HG03432 (cell line): ENCODE results near the gene ISL1.

Source experiments
- ATAC-seq: cut with Tn5 transposase; IDR thresholded peaks from one replicate; pipeline ENCODE4 v1.9.1; 2021; ENCODE audit warnings: mild to moderate bottlenecking, moderate library complexity; ENCODE audit not compliant: unreplicated experiment

The ISL1 gene

GRCh38 chr5:51386916-51387883 is 4.0 kb downstream of the ISL1 start:
- ATAC-seq: no peak

- ATAC-seq: no peak
Measured at GRCh38 chr5:51387884-51388275, 4.6 kb downstream of the ISL1 start.

- no peak for ATAC-seq
Measured at GRCh38 chr5:51388488-51389287, 5.4 kb downstream of the ISL1 start.

DNA sequence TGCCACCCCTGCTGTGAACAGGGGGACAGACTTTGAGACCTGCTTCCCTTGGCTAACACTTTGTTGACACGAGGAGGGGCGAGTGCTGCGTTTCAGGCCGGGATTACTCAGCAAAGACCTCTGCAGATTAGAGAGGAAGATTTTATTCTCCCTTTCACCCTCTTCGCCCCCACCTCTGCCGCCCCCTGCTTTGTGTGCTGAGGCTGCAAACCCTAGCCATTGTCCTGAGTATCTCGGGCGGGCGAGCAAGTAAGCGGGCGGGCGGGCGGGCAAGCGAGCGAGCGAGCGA is 6.0 kb downstream of the ISL1 start:
- no peak for ATAC-seq

DNA sequence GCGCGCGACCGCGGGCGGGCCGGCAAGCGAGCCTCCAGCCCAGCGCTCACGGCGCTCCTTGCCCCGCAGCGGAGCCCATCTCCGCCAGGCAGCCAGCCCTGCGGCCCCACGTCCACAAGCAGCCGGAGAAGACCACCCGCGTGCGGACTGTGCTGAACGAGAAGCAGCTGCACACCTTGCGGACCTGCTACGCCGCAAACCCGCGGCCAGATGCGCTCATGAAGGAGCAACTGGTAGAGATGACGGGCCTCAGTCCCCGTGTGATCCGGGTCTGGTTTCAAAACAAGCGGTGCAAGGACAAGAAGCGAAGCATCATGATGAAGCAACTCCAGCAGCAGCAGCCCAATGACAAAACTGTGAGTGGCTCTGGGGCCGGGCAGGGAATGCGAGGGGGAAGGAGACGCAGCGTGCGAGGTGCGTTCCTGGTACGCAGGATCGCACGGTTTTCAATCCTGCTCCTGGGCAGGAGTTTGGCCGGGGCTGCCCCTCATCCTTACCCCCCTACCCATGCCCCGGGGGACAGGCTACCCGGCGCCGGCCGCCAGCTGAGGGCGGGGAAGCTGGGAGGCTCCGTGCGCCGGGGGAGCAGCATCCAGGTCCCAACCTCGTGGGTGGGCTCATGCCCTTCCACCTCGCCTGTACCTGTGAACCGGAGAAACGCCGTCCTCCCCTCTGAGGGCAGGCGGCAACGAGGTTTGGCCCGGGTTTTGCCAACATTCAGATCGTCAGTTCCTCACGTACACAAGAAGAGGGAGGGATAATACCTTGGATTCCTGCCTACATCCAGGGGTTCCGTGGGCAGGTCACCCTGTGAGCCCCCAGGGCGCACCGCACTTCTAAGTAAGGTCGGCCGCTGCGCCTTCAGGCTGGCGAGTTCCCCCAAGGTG is 6.6 kb downstream of the ISL1 start:
- no peak for ATAC-seq

- ATAC-seq: no peak
Measured at GRCh38 chr5:51391175-51391574, 7.9 kb downstream of the ISL1 start.

DNA sequence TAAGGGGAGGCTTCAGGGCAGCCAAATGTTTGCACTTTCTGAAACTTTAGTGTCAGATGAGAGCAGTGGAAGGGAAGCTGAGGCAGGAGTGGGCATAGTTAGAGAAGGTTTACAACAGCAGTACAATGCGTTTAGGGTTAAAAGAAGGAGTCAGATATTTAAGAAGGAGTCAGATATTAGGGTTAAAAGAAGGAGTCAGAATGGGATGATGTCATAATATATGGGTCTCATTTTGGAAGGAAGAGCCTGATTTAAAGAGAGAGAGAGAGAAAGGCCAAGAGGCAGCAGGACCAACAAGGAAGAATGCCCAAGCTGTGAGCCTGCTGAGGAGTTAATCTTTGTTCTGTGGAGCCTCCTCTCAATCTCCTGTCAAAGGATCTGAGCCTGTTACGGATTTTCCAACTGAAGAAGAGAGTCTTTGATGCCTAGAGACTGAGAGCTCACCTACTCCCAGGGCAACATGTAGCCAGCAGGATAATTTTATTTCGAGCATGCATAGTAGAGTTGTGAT is 9.5 kb downstream of the ISL1 start:
- no peak for ATAC-seq

DNA sequence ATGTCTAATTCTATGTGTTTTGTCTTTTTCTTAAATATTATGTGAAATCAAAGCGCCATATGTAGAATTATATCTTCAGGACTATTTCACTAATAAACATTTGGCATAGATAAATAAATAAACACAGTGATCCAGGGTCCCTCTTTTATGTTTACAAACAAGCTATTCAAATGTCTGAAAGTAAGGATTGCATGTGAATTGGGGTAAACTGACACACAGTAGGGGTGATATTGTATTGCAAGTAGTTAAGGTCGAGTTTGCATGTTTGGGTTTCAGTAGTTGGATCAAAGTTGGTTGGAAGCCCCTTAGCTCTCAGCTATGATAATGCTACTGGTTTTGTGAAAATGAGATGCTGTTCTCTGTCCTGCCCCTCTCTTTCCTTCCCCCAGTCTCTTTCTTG is 11.4 kb downstream of the ISL1 start:
- no peak for ATAC-seq

DNA sequence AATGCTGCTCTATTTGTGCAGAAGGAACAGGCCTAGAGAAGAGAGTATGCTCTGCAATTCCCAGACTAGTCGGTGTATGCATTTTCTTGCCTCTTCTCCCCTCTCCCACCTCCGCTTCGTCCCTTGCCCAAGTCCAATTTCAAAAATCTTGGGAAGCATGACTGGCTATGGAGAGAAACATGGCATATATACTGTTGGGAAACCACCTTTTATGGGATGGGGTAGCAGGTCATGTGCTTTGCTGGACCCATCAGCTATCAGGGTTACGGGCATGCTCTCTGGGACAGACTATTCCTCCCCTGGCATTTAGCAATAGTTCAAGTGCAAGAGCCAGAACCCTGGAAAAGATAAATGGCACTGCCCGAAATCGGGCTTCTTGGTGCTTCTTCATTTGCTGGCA is 12.0 kb downstream of the ISL1 start:
- no peak for ATAC-seq

GRCh38 chr5:51395666-51396356 is 12.6 kb downstream of the ISL1 start:
- ATAC-seq: no peak

- ATAC-seq: no peak
Measured at GRCh38 chr5:51396797-51397196, 13.5 kb downstream of the ISL1 start.

- ATAC-seq: no peak
Measured at GRCh38 chr5:51397996-51398395, 14.7 kb downstream of the ISL1 start.

- ATAC-seq: no peak
Measured at GRCh38 chr5:51398875-51399642, 15.8 kb downstream of the ISL1 start.

DNA sequence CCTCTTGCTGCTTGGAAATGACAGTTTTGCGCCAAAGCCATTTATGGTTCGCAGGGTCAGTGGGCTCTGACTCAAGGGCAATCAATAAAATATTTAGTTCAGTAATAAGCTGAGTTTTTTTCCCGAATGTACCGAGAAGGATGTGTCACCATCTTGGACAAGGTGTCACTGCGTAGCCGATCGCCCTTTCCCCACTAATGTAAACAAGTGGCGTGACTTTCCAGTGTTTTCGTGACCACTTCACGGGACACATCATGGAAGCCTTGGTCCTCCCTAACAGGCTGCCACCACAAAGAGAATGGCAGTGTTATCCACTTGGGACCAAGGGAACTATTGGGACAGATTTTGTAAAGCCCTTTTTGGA is 16.4 kb downstream of the ISL1 start:
- no peak for ATAC-seq

DNA sequence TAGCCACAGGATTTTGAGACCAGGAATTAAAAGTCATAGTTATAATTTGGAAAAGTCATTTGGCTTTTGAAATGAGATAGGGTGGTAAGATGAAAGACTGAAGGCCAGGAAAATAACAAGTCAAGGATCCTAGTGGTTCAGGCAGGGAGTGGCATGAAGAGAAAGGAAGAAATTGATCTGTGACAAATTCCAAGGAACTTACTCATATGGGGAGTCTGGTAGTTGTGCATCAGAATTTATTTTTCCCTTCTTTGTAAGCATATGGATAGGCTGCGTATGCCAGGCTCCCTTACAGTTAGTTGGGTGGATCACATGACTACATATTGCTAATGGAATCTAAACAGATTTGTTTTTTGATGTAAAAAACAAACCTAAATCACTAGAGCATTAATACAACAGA is 21.0 kb downstream of the ISL1 start:
- ATAC-seq: no peak

DNA sequence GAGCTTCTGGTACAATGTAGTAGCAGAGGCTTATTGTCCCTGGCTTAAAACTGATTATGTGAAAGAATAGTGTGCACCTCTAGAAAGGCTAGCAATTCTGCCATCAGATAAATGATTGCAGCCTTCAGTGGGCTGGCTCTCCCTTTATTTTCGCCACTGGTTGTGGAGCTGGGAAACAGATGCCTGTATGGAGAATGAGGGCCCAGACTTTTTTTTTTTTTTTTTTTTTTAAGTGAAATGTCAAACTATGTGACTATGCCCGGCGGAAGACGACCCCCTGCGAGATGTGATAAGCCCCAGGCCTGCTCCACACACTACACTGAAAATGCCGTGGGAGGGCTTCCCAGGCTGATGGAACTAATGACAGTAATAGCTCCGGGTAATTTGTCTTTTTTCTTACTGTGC is 28.7 kb downstream of the ISL1 start:
- no peak for ATAC-seq

GRCh38 chr5:51414516-51414915 is 31.3 kb downstream of the ISL1 start:
- no peak for ATAC-seq

DNA sequence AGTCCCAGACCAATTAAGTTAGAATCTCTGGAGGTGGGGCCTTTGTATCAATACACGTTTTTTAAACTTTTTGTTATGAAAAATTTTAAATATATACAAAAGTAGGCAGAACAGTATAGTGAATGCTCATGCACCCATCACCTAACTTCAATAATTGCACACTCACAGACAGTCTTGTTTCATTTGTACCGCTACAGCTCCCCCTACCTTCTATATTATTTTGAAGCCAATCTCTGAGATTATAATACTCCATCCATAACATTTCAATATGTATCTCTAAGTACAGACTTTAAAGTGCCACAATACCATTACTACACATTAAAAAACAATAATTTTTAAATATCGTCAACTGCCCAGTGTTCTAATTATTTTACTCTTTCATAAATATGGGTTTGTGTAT is 32.9 kb downstream of the ISL1 start:
- ATAC-seq: no peak

DNA sequence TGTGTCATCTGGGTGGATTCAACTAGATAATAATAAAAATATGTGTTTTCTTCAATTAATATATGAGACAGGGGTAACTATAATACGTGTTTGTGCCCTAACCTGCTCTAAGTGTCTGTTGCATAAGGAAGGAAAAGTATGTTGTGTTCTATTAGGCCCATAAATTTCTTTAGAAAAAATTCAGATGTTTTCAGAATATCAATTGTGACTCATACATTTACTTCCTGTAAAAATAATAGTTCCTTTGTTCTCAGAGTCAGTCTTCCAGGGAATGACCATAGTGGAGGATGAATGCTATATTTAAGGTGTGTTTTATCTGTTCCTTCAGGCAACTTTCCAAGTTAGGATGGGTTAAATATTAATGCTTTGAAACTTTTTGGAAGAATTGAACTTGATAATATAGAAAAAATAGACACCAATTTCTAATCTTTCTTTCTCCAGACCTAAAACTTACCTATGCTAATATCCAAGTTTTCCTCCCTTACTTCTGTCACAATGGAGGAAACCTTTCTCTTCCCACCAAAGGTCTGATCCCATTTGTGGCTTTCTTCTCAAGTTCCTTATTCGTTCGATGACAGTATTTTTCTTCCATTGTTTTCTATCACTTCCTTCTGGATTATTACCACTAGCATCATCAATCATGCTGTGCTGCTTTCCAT is 49.9 kb downstream of the ISL1 start:
- no peak for ATAC-seq
